Mesenchymal stem cell (in vitro differentiated cells and primary cell): ENCODE measurements around the gene METTL13.
A peak's percentile ranks its signal among the peaks of the same experiment; 100 is the strongest.

ENCODE experiments used
- DNase-seq: peaks from one replicate; pipeline ENCODE4 v3.0.0-alpha.2; 2013
- H2AFZ ChIP-seq: one replicate; pipeline ENCODE4 v1.6.1; 2013; ENCODE audit warnings: low read depth, mild to moderate bottlenecking, control low read depth, inconsistent platforms, low read length, moderate library complexity
- H2AK5ac ChIP-seq: 2 replicates; pipeline ENCODE4 v1.6.1; 2013; ENCODE audit warnings: low read length, moderate library complexity, mild to moderate bottlenecking, inconsistent platforms; ENCODE audit not compliant: severe bottlenecking
- H2BK120ac ChIP-seq: one replicate; pipeline ENCODE4 v1.6.1; 2013; ENCODE audit warnings: low read depth, mild to moderate bottlenecking, inconsistent platforms, low read length, moderate library complexity
- H2BK12ac ChIP-seq, 2 experiments: one replicate each; pipeline ENCODE4 v1.6.1; 2013; ENCODE audit warnings: inconsistent platforms in 2 of 2, low read length in 2 of 2, mild to moderate bottlenecking in 2 of 2, moderate library complexity in 2 of 2, control low read depth in 1 of 2
- H2BK15ac ChIP-seq: one replicate; pipeline ENCODE4 v1.6.1; 2013; ENCODE audit warnings: mild to moderate bottlenecking, low read depth, inconsistent platforms; ENCODE audit not compliant: poor library complexity, severe bottlenecking
- H2BK5ac ChIP-seq: 2 replicates; pipeline ENCODE4 v1.6.1; 2013; ENCODE audit warnings: low read depth, mild to moderate bottlenecking, low read length, control low read depth, inconsistent platforms; ENCODE audit not compliant: poor library complexity, severe bottlenecking
- H3K14ac ChIP-seq, 2 experiments: one replicate each; pipeline ENCODE4 v1.6.1; 2013; ENCODE audit warnings: inconsistent platforms in 2 of 2, low read length in 2 of 2, control low read depth in 1 of 2, mild to moderate bottlenecking in 1 of 2, moderate library complexity in 1 of 2
- H3K18ac ChIP-seq, 2 experiments: one replicate each; pipeline ENCODE4 v1.6.1; 2013; ENCODE audit warnings: inconsistent platforms in 2 of 2, low read length in 2 of 2, control low read depth in 1 of 2, low read depth in 1 of 2, mild to moderate bottlenecking in 1 of 2
- H3K23ac ChIP-seq, 2 experiments: one replicate each; pipeline ENCODE4 v1.6.1; 2013; ENCODE audit warnings: inconsistent platforms in 2 of 2, low read length in 2 of 2, mild to moderate bottlenecking in 2 of 2, moderate library complexity in 2 of 2, control low read depth in 1 of 2
- H3K27ac ChIP-seq: 2 replicates; pipeline ENCODE4 v1.5.1; 2013; ENCODE audit warnings: mild to moderate bottlenecking, moderate library complexity, low read length, control low read depth, inconsistent platforms; ENCODE audit not compliant: poor library complexity, severe bottlenecking
- H3K27me3 ChIP-seq, 2 experiments: 2 replicates each; pipeline versions ENCODE4 v1.6.1 to v1.7.0; 2013; ENCODE audit warnings: low read length in 2 of 2, mild to moderate bottlenecking in 2 of 2, moderate library complexity in 2 of 2, control low read depth in 1 of 2, inconsistent platforms in 1 of 2; ENCODE audit not compliant: control insufficient read depth in 1 of 2, insufficient read depth in 1 of 2
- H3K36me3 ChIP-seq, 2 experiments: 2 replicates each; pipeline versions ENCODE4 v1.6.1 to v1.7.0; 2013; ENCODE audit warnings: low read length in 2 of 2, control low read depth in 1 of 2, inconsistent platforms in 1 of 2, low read depth in 1 of 2, mild to moderate bottlenecking in 1 of 2; ENCODE audit not compliant: insufficient read depth in 2 of 2, control insufficient read depth in 1 of 2
- H3K4ac ChIP-seq, 2 experiments: one replicate each; pipeline ENCODE4 v1.6.1; 2013; ENCODE audit warnings: inconsistent platforms in 2 of 2, low read length in 2 of 2, mild to moderate bottlenecking in 2 of 2, moderate library complexity in 2 of 2, control low read depth in 1 of 2, low read depth in 1 of 2
- H3K4me1 ChIP-seq: 2 replicates; pipeline ENCODE4 v1.6.1; 2013; ENCODE audit warnings: low read depth, low read length, control low read depth; ENCODE audit not compliant: control insufficient read depth, insufficient read depth
- H3K4me2 ChIP-seq: 2 replicates; pipeline ENCODE4 v1.6.1; 2013; ENCODE audit warnings: low read length, mild to moderate bottlenecking, inconsistent platforms; ENCODE audit not compliant: poor library complexity, severe bottlenecking
- H3K4me3 ChIP-seq, 2 experiments: 2 replicates each; pipeline versions ENCODE4 v1.5.1 to v1.7.0; 2013; ENCODE audit warnings: low read length in 2 of 2, mild to moderate bottlenecking in 2 of 2, control low read depth in 1 of 2, low read depth in 1 of 2; ENCODE audit not compliant: insufficient read depth in 1 of 2
- H3K79me1 ChIP-seq: replicated peaks from 2 replicates; pipeline ENCODE4 v1.6.1; 2013; ENCODE audit warnings: mild to moderate bottlenecking, control low read depth, low read length, inconsistent platforms; ENCODE audit not compliant: poor library complexity, severe bottlenecking
- H3K9ac ChIP-seq: 2 replicates; pipeline ENCODE4 v1.7.0; 2013; ENCODE audit warnings: mild to moderate bottlenecking, low read length, moderate library complexity
- H3K9me3 ChIP-seq: 2 replicates; pipeline ENCODE4 v1.7.0; 2013; ENCODE audit warnings: mild to moderate bottlenecking, low read length; ENCODE audit not compliant: control insufficient read depth
- H4K8ac ChIP-seq: one replicate; pipeline ENCODE4 v1.6.1; 2013; ENCODE audit warnings: inconsistent platforms, mild to moderate bottlenecking, low read length, moderate library complexity
- H4K91ac ChIP-seq: one replicate; pipeline ENCODE4 v1.6.1; 2013; ENCODE audit warnings: mild to moderate bottlenecking, low read length, inconsistent platforms
- WGBS: methylation state at CpG from one replicate; pipeline ENCODE4 v1.1.7; 2013; ENCODE audit warnings: mixed read lengths; 5-methylcytosine and 5-hydroxymethylcytosine counted together

Gene METTL13

GRCh38 chr1:171754353-171754705 is 27.1 kb upstream of the METTL13 start:
- Histone ChIP-seq H3K4me3 (peak overlapping the region in 1 of 2 experiments; percentile 2), H3K4me1 (peaks cover 12% of the 10 kb centered on the region), H3K9ac (peak overlapping the region; percentile 46), H3K27ac (peak overlapping the region; percentile 48), H3K27me3 (no peaks in the 10 kb centered on the region), H3K79me1 (no peaks in the 10 kb centered on the region), H3K9me3 (no peaks in the 10 kb centered on the region), H3K36me3 (no peaks in the 10 kb centered on the region), H3K18ac (peak overlapping the region; percentile 38 to 91), H3K14ac (no peak overlapping the region), H3K4me2 (no peak overlapping the region), H2AK5ac (no peak overlapping the region), H2BK5ac (peak overlapping the region; percentile 71), H3K4ac (peak overlapping the region; percentile 59 to 76), H2BK120ac (no peak overlapping the region), H2BK12ac (peak overlapping the region in 1 of 2 experiments; percentile 87), H4K8ac (peak overlapping the region; percentile 89), H3K23ac (peak overlapping the region in 1 of 2 experiments; percentile 64), H4K91ac (peak overlapping the region; percentile 1), H2BK15ac (no peak overlapping the region), H2AFZ (no peak overlapping the region)
- WGBS, result 59% methylated on average over 4 of the region's 4 CpGs
- DNase-seq, result peak; percentile 67

- peak overlapping the region; percentile 15 for H2BK120ac ChIP-seq
- no peak overlapping the region for H3K4me2 ChIP-seq
- H4K91ac ChIP-seq, result peak overlapping the region; percentile 62
- peak overlapping the region; percentile 26 to 91 for H3K18ac ChIP-seq
- H3K36me3 ChIP-seq, result no peaks in the 10 kb centered on the region
- H3K4me1 ChIP-seq, result peaks cover 12% of the 10 kb centered on the region
- H3K9me3 ChIP-seq, result no peaks in the 10 kb centered on the region
- H3K27me3 ChIP-seq, result no peaks in the 10 kb centered on the region
- peak overlapping the region; percentile 46 for H3K9ac ChIP-seq
- peak overlapping the region; percentile 58 to 76 for H3K4ac ChIP-seq
- no peak overlapping the region for H3K14ac ChIP-seq
- H3K27ac ChIP-seq, result no peak overlapping the region
- peak; percentile 47 for DNase-seq
- H2BK15ac ChIP-seq, result no peak overlapping the region
- H2AK5ac ChIP-seq, result peak overlapping the region; percentile 67
- H2BK5ac ChIP-seq, result peak overlapping the region; percentile 40
- 96% methylated on average over 1 of the region's 1 CpG for WGBS
- H2BK12ac ChIP-seq, result peak overlapping the region; percentile 18 to 93
- no peak overlapping the region for H3K23ac ChIP-seq
- no peaks in the 10 kb centered on the region for H3K79me1 ChIP-seq
- peak overlapping the region; percentile 12 for H4K8ac ChIP-seq
- H2AFZ ChIP-seq, result no peak overlapping the region
- peak overlapping the region in 1 of 2 experiments; percentile 2 for H3K4me3 ChIP-seq
Observed at GRCh38 chr1:171754971-171755370, 26.5 kb upstream of the METTL13 start.

GRCh38 chr1:171756856-171757255 is 24.6 kb upstream of the METTL13 start:
- H3K14ac ChIP-seq, result no peak overlapping the region
- no peak overlapping the region for H2BK15ac ChIP-seq
- H2BK120ac ChIP-seq, result no peak overlapping the region
- no peak overlapping the region for H2BK5ac ChIP-seq
- no peak overlapping the region for H2BK12ac ChIP-seq
- no peak overlapping the region for H2AFZ ChIP-seq
- no peaks in the 10 kb centered on the region for H3K9me3 ChIP-seq
- no peak for DNase-seq
- no peak overlapping the region for H3K9ac ChIP-seq
- H3K4me1 ChIP-seq, result peaks cover 12% of the 10 kb centered on the region
- H3K27me3 ChIP-seq, result no peaks in the 10 kb centered on the region
- no peak overlapping the region for H3K4me3 ChIP-seq
- WGBS, result 84% methylated on average over 3 of the region's 4 CpGs
- no peak overlapping the region for H4K91ac ChIP-seq
- no peak overlapping the region for H3K18ac ChIP-seq
- no peak overlapping the region for H3K4me2 ChIP-seq
- H2AK5ac ChIP-seq, result no peak overlapping the region
- H3K27ac ChIP-seq, result no peak overlapping the region
- H4K8ac ChIP-seq, result no peak overlapping the region
- no peaks in the 10 kb centered on the region for H3K79me1 ChIP-seq
- no peak overlapping the region for H3K23ac ChIP-seq
- no peaks in the 10 kb centered on the region for H3K36me3 ChIP-seq
- H3K4ac ChIP-seq, result no peak overlapping the region

- Histone ChIP-seq H4K91ac (no peak overlapping the region), H2BK12ac (no peak overlapping the region), H2BK5ac (no peak overlapping the region), H3K9ac (no peak overlapping the region), H2BK15ac (no peak overlapping the region), H3K36me3 (no peaks in the 10 kb centered on the region), H2BK120ac (no peak overlapping the region), H3K4ac (no peak overlapping the region), H3K14ac (no peak overlapping the region), H2AK5ac (no peak overlapping the region), H3K23ac (no peak overlapping the region), H3K27ac (no peak overlapping the region), H4K8ac (no peak overlapping the region), H3K4me2 (no peak overlapping the region), H3K4me3 (no peak overlapping the region), H3K79me1 (no peaks in the 10 kb centered on the region), H3K9me3 (no peaks in the 10 kb centered on the region), H2AFZ (no peak overlapping the region), H3K27me3 (no peaks in the 10 kb centered on the region), H3K18ac (no peak overlapping the region), H3K4me1 (peaks cover 12% of the 10 kb centered on the region)
- DNase-seq, result no peak
Observed at GRCh38 chr1:171758011-171758410, 23.4 kb upstream of the METTL13 start.
